Measurements from ENCODE around the gene JAG1.
A peak's percentile ranks its signal among the peaks of the same experiment; 100 is the strongest.
"Not testable (repeated sequence)": the region's sequence is repeated elsewhere in the genome, so short reads cannot be mapped to it uniquely, and the experiment has no call there.

The JAG1 gene

GRCh38 chr20:10605547-10606195 lies 68.1 kb downstream of the JAG1 start:
- no peak for FAIRE-seq

- peak; percentile 62 for FAIRE-seq
Observed at GRCh38 chr20:10604865-10605440, 68.8 kb downstream of the JAG1 start.

GRCh38 chr20:10603971-10604864 lies 69.6 kb downstream of the JAG1 start:
- no peak for FAIRE-seq

GRCh38 chr20:10603378-10603777 lies 70.4 kb downstream of the JAG1 start:
- FAIRE-seq: no peak

- FAIRE-seq: no peak
Observed at GRCh38 chr20:10602221-10602871, 71.5 kb downstream of the JAG1 start.

GRCh38 chr20:10597637-10598036 lies 76.2 kb downstream of the JAG1 start:
- no peak for FAIRE-seq

- no peak for FAIRE-seq
Observed at GRCh38 chr20:10596710-10597121, 77.1 kb downstream of the JAG1 start.

- no peak for FAIRE-seq
Observed at GRCh38 chr20:10595985-10596384, 77.8 kb downstream of the JAG1 start.

GRCh38 chr20:10595266-10595665 lies 78.5 kb downstream of the JAG1 start:
- FAIRE-seq: no peak

- no peak for FAIRE-seq
Observed at GRCh38 chr20:10594296-10594868, 79.4 kb downstream of the JAG1 start.

- no peak for FAIRE-seq
Observed at GRCh38 chr20:10591946-10592521, 81.8 kb downstream of the JAG1 start.

- no peak for FAIRE-seq
Observed at GRCh38 chr20:10590950-10591671, 82.7 kb downstream of the JAG1 start.

GRCh38 chr20:10590446-10590845 lies 83.4 kb downstream of the JAG1 start:
- not testable (repeated sequence) for FAIRE-seq

All from endometrium (tissue), 2 donors.